ENCODE measurements around the gene CFAP107. TPM values are rescaled to one million over a fixed set of nuclear protein-coding genes. Genes with fewer than 3 reads are reported as not detected.
"Not testable (repeated sequence)": the region's sequence is repeated elsewhere in the genome, so short reads cannot be mapped to it uniquely, and the experiment has no call there.

The CFAP107 gene
- total RNA-seq, 1 experiment from 2014 or later, result not detected

DNA sequence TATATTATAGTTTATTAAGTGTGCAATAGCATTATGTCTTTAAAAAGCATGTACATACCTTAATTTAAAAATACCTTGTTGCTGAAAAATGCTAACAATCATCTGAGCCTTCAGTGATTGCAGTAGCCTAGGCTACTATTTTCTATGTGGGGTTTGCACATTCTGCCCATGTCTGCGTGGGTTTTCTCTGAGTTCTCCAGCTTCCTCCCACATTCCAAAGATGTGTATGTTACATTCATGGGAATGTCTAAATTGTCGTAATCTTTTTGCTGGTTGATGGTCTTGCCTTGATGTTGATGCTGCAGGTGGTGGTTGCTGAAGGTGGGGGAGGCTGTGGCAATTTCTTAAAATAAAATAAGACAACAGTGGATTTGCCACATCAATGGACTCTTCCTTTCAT, 17.6 kb upstream of the CFAP107 start:
- Histone ChIP-seq H3K36me3 (no peaks in the 10 kb centered on the region), H3K27me3 (peaks cover 7% of the 10 kb centered on the region; the same call in 1 of the 2 replicates), H3K9me3 (peaks cover 7% of the 10 kb centered on the region; the same call in 1 of the 2 replicates), H3K4me3 (no peak overlapping the region)
- DNase-seq, result no peak

DNA sequence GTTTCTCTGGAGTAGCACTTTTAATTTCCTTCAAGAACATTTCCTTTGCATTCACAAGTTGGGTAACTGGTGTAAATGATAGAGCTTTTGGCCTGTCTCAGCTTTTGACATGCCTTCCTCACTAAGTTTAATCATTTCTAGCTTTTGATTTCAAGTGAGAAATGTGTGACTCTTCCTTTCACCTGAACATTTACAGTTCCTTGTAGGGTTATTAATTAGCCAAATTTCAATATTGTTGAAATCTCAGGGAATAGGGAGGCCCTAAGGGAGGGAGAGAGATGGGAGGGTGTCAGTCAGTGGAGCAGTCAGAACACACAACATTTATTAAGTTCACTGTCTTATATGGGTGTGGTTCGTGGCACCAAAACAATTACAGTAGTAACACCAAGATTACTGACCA, 15.8 kb upstream of the CFAP107 start:
- no peak for DNase-seq
- Histone ChIP-seq H3K27me3 (peaks cover 6% of the 10 kb centered on the region; the same call in 1 of the 2 replicates), H3K36me3 (no peaks in the 10 kb centered on the region), H3K9me3 (peaks cover 7% of the 10 kb centered on the region; the same call in 1 of the 2 replicates), H3K4me3 (no peak overlapping the region)

DNA sequence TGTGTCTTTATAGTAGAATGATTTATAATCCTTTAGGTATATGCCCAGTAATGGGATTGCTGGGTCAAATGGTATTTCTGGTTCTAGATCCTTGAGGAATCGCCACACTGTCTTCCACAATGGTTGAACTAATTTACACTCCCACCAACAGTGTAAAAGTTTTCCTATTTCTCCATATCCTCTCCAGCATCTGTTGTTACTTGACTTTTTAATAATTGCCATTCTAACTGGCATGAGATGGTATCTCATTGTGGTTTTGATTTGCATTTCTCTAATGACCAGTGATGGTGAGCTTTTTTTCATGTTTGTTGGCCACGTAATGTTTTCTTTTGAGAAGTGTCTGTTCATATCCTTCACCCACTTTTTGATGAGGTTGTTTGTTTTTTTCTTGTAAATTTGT, 14.9 kb upstream of the CFAP107 start:
- H3K27me3 ChIP-seq, H3K4me3 ChIP-seq, H3K36me3 ChIP-seq, DNase-seq, H3K9me3 ChIP-seq: not testable (repeated sequence)

DNA sequence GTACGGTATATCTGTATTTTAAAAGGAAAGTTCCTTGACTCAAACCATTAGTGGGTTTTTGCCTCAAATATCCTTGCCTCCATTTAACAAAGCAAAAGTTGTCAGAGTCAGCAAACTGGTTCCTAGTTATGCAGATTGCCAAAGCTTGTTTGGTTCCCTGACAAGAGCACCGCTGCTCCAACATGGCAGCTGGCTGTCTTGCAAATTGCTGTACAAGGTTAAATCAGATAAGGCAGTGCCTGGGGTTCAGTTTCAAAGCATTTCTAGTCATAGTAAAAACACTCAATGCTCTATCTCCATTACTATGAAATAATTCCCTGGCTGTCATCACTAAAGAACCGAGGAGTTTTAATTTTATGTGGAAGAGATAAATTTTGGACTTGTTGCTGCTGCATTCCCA, 11.3 kb upstream of the CFAP107 start:
- H3K4me3 ChIP-seq, result no peak overlapping the region

DNA sequence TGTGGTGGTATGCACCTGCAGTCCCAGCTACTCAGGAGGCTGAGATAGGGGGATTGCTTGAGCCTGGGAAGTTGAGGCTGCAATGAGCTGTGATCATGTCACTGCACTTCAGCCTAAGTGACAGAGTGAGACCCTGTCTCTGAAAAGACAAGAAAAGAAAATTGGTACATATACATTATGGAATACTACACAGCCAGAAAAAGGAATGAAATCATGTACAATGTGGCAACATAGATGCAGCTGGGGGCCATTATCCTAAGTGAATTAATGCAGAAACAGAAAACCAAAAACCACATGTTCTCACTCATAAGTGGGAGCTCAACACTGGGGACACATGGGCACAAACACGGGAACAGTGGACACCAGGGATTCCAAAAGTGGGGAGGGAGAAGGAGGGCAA, 7.1 kb upstream of the CFAP107 start:
- peaks cover 5% of the 10 kb centered on the region for H3K9me3 ChIP-seq
- H3K4me3 ChIP-seq, result no peak overlapping the region
- peaks cover 7% of the 10 kb centered on the region; the same call in 1 of the 2 replicates for H3K27me3 ChIP-seq
- H3K36me3 ChIP-seq, result no peaks in the 10 kb centered on the region
- no peak for DNase-seq

More for the DNA sequence above, 11.3 kb upstream of the CFAP107 start:
- Histone ChIP-seq H3K36me3 (no peaks in the 10 kb centered on the region), H3K27me3 (peaks cover 11% of the 10 kb centered on the region; the same call in 1 of the 2 replicates), H3K9me3 (peaks cover 7% of the 10 kb centered on the region)
- DNase-seq, result no peak

DNA sequence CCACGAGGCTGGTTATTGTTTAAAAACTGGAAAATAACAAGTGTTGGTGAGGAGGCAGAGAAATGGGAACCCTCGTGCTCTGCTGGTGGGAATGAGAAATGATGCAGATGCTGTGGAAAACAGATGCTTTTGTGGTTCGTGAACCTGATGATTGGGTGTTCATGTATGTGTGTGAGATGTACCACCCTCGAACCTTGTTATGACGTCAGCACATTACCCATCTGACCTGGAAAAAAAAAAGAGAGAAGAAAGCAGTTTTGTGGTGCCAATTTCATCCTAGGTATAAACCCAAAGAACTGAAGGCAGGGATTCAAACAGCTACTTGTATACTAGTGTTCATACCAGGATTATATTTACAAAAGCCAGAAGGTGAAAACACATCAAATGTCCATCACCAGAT, 6.4 kb upstream of the CFAP107 start:
- no peak overlapping the region for H3K4me3 ChIP-seq
- no peaks in the 10 kb centered on the region for H3K36me3 ChIP-seq
- H3K27me3 ChIP-seq, result peaks cover 7% of the 10 kb centered on the region; the same call in 1 of the 2 replicates
- no peak for DNase-seq
- peaks cover 5% of the 10 kb centered on the region for H3K9me3 ChIP-seq

DNA sequence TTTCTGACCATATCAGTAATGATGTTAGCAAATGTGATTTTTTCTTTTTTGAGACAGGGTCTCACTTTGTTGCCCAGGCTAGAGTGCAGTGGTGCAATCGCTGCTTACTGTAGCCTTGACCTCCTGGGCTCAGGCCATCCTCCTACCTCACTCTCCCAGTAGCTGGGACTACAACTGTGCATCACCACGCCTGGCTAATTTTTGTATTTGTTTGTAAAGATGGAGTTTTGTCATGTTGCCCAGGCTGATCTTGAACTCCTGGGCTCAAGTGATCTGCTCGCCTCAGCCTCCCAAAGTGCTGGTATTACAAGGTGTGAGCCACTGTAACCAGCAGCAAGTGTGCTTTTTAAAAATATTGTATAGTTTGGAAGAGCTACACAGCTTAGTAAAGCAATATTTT, 4.1 kb upstream of the CFAP107 start:
- no peaks in the 10 kb centered on the region for H3K36me3 ChIP-seq
- no peak overlapping the region for H3K4me3 ChIP-seq
- no peaks in the 10 kb centered on the region for H3K9me3 ChIP-seq
- peaks cover 2% of the 10 kb centered on the region; the same call in 1 of the 2 replicates for H3K27me3 ChIP-seq
- DNase-seq, result no peak

DNA sequence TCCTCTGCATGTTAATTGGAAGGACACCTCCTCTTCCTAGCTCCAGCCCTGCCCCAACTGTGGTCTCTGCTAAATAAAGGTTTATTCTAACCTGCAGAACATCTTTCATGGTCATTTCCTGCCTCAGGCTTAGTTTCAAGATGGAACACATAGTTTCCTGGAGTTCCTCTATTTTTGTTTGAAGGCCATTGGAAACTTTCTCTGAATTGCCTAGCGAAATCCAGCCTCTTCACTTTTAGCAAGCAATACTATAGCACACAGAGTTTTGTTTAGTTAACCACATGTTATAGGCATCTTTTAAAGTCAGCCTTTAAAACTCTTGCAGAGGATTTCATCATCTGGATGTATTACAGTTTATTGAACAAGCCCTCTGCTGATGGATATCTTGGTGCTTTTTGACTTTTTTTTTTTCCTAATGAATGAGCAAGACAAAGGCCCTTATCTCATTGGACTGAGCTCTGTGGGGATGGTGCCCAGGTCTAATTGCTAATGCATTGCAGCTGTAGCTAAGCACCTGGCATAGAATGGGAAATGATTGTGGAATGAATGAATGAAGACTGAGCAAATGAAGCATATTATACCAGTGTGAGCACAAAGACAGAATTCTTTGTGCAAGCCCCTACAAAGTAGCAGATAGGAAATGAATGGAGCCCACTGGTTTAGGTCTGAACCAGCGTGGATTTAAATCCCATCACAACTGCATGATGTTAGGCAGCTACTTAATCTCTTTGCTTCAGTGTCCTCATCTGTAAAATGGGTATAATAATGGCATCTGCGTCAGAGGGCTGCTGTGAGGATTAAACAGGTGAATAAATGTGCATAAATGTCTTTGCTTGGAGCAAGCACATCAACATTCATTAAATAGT, 641 bp upstream of the CFAP107 start:
- Histone ChIP-seq H3K36me3 (no peaks in the 10 kb centered on the region), H3K4me3 (no peak overlapping the region), H3K9me3 (peaks cover 15% of the 10 kb centered on the region), H3K27me3 (no peaks in the 10 kb centered on the region)
- DNase-seq, result no peak

DNA sequence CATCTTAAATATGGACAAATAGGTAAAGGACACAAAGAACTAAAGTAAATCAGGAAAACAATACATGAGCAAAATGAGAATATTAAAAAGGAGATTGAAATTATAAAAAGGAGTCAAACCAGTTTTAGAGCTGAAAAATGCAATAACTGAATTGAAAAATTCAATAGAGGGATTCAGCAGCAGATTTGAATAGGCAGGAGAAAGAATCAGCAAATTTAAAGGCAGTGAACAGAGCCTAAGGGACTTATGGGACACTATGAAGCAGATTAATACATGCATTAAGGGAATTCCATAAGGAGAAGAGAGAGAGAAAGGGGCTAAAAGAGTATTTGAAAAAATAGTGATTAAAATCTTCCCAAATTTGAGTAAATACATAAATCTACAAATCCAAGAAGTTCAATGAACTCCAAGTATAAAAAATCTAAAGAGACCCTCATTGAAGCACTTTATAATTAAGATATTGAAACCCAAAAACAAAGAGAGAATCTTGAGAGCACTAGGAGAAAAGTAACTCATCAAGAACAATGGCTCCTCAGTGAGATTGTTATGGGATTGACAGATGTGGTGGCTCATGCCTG, 2.9 kb downstream of the CFAP107 start:
- Histone ChIP-seq H3K4me3 (no peak overlapping the region), H3K27me3 (peaks cover 6% of the 10 kb centered on the region; the same call in 1 of the 2 replicates), H3K9me3 (peaks cover 18% of the 10 kb centered on the region), H3K36me3 (no peaks in the 10 kb centered on the region)
- no peak for DNase-seq

DNA sequence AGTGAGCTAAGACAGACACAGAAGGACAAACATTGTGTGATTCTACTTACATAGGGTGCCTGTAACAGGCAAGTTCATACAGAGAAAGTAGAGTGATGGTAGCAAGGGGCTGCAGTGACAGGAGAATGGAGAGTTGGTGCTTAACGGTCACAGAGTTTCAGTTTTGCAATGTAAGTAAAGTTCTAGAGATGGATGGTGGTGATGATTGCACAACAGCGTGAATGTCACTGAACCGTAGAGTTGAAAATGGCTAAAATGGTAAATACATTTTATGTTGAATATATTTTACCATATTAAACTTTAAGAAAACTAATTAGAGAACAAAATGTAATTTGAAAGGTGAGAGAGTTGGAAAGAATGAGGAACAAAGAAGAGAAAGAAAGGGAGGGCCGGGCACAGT, 8.7 kb downstream of the CFAP107 start:
- Histone ChIP-seq H3K4me3 (no peak overlapping the region), H3K36me3 (no peaks in the 10 kb centered on the region), H3K9me3 (peaks cover 3% of the 10 kb centered on the region; the same call in 1 of the 2 replicates), H3K27me3 (peaks cover 7% of the 10 kb centered on the region)
- DNase-seq, result no peak

DNA sequence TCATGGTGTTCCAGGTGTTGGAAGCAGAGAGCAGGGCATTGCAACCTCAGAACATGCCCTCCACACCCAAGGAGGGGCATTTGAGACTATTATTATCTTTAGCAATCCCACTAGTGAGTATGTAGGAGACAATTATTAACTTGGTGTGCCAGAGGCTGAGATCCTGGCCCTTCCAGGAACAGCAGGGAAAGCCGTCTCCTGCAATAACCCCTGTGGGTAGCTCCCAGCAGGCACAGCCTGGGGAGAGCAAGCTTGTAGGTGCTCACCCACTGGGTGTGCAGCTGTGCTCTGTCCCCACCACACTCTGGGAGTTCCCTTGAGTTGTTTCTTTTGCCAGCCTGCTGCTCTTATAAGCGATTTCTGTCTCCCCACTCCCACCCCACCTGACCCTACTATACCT, 10.3 kb downstream of the CFAP107 start:
- no peaks in the 10 kb centered on the region for H3K36me3 ChIP-seq
- H3K9me3 ChIP-seq, result no peaks in the 10 kb centered on the region
- H3K27me3 ChIP-seq, result peaks cover 7% of the 10 kb centered on the region
- no peak for DNase-seq
- no peak overlapping the region for H3K4me3 ChIP-seq

DNA sequence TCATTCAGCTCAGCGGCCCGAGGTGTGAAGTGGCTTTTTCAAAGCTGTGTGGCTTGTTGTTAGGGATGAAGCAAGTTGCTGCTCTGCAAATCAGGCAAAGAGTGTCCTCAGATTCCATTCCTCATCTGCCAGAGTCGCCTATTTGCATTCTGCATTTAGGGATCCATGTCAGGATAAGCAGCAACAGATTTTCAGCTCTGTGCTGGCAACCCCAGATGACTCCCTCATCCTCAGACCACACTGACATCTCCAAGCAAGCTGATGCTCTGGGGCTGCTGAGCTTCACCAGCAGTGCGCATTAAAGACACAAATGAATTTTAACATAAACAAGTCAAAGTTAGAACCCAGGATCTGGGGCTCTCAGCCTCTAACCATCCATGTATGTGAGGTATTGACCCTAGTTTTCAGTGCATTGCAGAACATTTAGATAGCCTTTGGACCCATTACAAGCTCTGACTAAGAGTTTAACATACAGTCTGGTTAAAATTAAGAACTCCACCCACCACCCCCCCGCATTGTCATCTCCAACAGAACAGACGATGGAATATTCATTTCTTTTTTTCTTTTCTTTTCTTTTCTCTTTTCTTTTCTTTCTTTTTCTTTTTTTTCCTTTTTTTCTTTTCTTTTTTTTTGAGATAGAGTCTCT, 10.9 kb downstream of the CFAP107 start:
- Histone ChIP-seq H3K9me3 (no peaks in the 10 kb centered on the region), H3K36me3 (no peaks in the 10 kb centered on the region), H3K4me3 (no peak overlapping the region), H3K27me3 (peaks cover 7% of the 10 kb centered on the region)
- no peak for DNase-seq

DNA sequence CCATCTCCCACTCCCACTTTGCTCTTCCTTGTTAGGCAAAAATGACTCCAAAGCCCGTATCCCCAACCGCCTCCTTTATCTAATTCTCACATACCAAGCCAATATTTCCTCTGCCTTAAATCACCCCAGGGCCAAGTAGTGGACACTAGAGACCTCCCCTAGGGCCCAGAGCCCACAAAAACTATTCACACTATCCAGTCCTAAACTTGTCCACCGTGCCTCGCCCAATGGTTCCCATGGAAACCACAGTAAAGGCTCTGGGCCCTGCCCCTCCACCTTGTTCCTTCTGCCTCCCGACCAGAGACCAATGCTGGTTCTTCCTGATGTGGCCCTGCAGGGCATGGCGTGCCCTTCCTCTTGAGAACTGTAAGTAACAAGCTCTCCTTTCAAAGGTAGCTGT, 11.8 kb downstream of the CFAP107 start:
- no peaks in the 10 kb centered on the region for H3K9me3 ChIP-seq
- no peak for DNase-seq
- peaks cover 7% of the 10 kb centered on the region for H3K27me3 ChIP-seq
- H3K36me3 ChIP-seq, result no peaks in the 10 kb centered on the region
- no peak overlapping the region for H3K4me3 ChIP-seq

DNA sequence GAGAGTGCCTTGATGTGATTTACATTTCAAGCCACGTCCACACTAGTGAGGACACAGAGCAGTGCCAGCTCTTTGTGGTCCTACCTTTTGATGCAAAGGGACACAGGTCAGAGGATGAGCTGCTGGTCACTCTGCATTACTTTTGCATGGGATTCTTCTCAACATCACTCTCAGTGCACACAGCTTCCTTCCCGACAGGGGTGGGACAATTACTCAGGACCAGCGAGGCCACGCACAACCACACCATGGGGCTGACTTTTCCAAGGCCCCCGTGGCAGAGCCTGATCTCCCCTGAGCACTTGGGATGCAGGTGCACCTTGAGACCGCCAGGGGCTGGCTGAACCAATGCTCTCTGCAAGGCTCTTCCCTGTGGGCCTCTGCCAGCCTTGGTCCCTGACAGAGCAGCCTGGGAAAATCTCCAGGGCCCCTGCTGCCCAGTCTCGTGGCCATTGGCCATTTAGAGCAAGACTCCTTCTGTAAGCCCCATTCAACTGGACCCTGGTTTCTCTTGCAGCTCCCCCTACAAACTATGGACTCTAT, 14.3 kb downstream of the CFAP107 start:
- Histone ChIP-seq H3K4me3 (no peak overlapping the region), H3K36me3 (no peaks in the 10 kb centered on the region)

DNA sequence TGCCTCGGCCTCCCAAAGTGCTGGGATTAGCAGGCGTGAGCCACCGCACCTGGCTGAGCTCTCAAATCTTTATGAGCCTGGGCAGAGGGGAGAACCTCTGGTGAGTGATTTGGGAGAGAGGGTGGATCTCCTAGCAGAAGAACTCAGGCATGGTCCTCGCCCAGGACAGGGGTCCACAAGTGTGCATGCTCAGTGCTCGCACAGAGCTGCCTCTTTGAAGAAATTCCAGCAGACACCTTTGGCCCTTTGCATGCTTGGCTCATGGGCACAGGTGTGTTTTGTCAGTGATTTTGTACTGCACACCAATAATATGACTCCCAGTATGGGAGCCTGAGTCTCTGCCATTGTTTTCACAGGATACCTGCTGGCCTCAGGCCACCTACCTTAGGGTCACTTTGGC, 15.8 kb downstream of the CFAP107 start:
- peaks cover 8% of the 10 kb centered on the region; the same call in 1 of the 2 replicates for H3K27me3 ChIP-seq
- no peaks in the 10 kb centered on the region for H3K9me3 ChIP-seq
- H3K4me3 ChIP-seq, result no peak overlapping the region
- no peaks in the 10 kb centered on the region for H3K36me3 ChIP-seq
- no peak for DNase-seq

More for the DNA sequence above, 14.3 kb downstream of the CFAP107 start:
- H3K9me3 ChIP-seq, result no peaks in the 10 kb centered on the region
- no peak for DNase-seq
- H3K27me3 ChIP-seq, result peaks cover under 1% of the 10 kb centered on the region; the same call in 1 of the 2 replicates

DNA sequence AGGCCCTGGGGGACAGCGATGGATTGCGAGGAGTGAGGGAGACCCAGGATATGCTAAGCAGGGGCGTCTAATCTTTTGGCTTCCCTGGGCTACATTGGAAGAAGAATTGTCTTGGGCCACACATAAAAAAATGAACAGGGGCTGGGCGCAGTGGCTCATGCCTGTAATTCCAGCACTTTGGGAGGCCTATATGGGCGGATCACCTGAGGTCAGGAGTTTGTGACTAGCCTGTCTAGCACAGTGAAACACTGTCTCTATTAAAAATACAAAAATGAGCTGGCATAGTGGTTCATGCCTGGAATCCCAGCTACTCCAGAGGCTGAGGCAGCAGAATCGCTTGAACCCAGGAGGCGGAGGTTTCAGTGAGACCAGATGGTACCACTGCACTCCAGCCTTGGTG, 16.8 kb downstream of the CFAP107 start:
- no peak for DNase-seq
- Histone ChIP-seq H3K9me3 (no peaks in the 10 kb centered on the region), H3K4me3 (no peak overlapping the region), H3K36me3 (no peaks in the 10 kb centered on the region), H3K27me3 (peaks cover 8% of the 10 kb centered on the region; the same call in 1 of the 2 replicates)

DNA sequence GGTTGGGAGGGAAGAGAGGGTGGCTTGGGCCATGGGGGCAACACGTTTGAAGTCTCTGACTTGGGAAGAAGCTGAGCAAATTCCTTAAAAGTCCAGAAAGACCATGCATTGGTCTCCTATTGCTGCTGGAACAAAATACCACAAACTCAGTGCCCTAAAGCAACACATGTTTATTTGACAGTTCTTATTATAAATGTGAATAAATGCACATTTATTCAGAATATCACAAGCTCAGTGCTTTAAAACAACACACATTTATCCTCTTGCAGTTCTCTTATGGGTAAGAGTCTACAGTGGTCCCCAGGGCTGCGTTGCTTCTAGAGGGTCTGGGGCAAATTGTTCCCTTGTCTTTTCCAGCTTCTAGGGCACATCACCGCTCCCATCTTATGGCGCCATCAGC, 17.5 kb downstream of the CFAP107 start:
- DNase-seq, result no peak
- H3K9me3 ChIP-seq, result no peaks in the 10 kb centered on the region
- H3K36me3 ChIP-seq, result no peaks in the 10 kb centered on the region
- no peak overlapping the region for H3K4me3 ChIP-seq
- H3K27me3 ChIP-seq, result peaks cover 8% of the 10 kb centered on the region; the same call in 1 of the 2 replicates

Measured in MG63 (cell line).